GM18858 (cell line): ENCODE results near the gene SLC4A9.

ENCODE experiments used
- ATAC-seq: cut with Tn5 transposase; IDR thresholded peaks from one replicate; pipeline ENCODE4 v1.9.1; 2021; ENCODE audit not compliant: unreplicated experiment

The SLC4A9 gene

DNA sequence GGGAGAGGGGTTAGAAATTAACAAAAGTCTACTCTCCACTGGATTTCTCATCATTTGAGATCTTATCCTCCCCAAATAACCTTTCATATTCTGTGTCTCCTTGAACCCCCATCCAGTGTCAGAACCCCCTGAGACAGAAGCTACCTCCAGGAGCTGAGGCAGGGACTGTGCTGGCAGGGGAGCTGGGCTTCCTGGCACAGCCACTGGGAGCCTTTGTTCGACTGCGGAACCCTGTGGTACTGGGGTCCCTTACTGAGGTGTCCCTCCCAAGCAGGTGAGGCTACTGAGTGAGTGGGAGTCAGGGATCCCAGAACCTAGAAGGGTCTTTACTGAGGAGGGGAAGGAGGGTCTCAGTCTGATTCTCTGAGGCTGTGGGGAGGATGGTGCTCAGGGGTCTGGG is 1.9 kb downstream of the SLC4A9 start:
- ATAC-seq: no peak

DNA sequence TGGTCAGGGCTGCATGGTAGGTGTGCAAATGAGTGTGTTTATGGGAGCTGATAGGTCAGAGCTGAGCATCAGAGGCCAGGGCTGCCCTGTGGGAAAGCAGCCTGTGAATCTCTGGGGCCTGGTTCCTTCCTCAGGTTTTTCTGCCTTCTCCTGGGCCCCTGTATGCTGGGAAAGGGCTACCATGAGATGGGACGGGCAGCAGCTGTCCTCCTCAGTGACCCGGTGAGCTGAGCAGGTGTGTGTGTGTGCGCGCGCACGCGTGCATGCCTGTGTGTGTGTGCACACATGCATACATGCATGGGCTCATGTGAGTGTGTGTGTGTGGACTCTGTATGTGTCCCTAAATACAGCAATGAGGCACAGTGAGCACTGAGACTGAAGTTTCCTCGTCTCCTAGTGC is 2.3 kb downstream of the SLC4A9 start:
- ATAC-seq: no peak

DNA sequence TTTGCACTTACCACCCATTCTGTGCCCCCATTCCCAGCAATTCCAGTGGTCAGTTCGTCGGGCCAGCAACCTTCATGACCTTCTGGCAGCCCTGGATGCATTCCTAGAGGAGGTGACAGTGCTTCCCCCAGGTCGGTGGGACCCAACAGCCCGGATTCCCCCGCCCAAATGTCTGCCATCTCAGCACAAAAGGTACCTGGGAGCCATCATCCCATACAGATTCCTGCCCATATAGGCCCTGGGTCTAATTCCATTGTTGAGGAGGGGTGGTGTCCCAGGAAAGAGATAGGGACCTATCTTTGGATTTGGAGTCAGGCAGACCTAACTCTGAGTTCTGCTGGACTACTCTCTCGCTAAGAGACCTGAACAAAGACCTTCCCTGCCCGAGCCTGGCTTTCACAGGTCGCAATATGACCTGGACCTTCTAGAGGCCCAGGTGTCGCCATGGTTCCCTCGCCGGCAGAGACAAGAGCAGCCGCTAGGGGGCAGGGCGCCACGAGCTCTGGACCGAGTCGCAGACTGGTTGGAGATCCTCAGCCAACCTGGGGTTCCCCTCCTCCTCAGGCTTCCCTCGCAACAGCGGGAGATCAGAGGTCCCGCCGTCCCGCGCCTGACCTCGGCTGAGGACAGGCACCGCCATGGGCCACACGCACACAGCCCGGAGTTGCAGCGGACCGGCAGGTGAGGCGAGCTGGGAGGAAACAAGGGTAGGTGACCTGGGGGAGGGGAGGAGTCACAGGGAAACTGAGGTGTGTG is 3.1 kb downstream of the SLC4A9 start:
- peak; percentile 68 for ATAC-seq

DNA sequence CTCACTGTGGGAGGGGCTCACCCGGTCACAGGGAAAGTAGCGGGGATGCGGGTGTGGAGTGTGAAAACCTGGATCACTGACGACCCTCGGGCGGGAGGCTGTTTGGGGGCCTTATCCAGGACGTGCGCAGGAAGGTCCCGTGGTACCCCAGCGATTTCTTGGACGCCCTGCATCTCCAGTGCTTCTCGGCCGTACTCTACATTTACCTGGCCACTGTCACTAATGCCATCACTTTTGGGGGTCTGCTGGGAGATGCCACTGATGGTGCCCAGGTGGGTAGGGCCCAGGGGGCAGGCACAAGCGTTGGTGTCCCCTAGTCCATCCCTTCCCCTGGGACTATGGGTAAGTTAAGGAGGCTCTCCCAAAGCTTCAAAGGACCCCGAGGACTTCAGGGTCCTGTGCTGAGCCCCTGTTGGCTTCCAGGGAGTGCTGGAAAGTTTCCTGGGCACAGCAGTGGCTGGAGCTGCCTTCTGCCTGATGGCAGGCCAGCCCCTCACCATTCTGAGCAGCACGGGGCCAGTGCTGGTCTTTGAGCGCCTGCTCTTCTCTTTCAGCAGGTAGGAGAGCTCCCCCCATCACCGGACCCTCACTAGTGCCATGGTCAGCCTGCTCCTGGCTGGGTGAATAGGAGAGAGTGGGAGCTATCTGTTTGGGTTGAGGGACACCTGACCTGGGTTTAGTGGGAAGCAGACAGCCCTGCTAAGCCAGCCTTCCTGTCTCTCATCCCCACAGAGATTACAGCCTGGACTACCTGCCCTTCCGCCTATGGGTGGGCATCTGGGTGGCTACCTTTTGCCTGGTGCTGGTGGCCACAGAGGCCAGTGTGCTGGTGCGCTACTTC is 3.9 kb downstream of the SLC4A9 start:
- no peak for ATAC-seq

DNA sequence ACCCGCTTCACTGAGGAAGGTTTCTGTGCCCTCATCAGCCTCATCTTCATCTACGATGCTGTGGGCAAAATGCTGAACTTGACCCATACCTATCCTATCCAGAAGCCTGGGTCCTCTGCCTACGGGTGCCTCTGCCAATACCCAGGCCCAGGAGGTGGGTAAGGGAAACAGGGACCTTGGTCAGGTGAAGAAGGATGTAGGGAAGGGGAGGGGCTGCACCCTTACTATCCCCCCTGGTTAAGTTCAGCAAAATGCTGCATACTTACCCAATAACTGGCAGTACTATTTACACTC is 4.4 kb downstream of the SLC4A9 start:
- ATAC-seq: no peak

DNA sequence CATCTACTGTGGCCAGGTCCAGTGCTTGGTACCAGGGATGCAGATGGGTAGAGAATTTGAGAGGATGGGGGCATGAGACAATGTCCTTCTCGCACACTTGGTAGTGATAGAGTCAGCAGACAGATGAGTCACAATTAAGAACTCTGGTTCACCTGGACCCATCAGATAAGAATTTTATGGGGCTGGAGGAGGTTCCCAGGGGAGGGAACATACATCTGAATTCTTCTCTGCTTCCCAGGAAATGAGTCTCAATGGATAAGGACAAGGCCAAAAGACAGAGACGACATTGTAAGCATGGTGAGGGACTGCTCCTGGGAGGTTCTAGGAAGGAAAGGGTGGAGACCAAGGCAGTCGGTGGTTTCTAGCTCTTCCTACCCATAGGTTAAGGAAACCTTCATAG is 5.3 kb downstream of the SLC4A9 start:
- ATAC-seq: no peak

DNA sequence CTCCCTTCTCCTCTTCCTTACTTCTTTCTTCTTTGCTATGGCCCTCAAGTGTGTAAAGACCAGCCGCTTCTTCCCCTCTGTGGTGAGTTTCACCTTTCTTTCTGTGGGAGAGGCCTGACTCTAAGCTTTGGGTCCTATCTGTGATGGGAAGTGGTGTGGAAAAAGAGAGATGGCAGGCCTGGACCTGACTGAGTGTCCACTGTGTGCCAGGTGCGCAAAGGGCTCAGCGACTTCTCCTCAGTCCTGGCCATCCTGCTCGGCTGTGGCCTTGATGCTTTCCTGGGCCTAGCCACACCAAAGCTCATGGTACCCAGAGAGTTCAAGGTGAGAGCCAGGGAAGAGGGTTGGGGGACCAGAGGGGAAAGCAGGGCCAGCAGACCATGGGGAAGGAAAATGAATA is 5.9 kb downstream of the SLC4A9 start:
- ATAC-seq: no peak

DNA sequence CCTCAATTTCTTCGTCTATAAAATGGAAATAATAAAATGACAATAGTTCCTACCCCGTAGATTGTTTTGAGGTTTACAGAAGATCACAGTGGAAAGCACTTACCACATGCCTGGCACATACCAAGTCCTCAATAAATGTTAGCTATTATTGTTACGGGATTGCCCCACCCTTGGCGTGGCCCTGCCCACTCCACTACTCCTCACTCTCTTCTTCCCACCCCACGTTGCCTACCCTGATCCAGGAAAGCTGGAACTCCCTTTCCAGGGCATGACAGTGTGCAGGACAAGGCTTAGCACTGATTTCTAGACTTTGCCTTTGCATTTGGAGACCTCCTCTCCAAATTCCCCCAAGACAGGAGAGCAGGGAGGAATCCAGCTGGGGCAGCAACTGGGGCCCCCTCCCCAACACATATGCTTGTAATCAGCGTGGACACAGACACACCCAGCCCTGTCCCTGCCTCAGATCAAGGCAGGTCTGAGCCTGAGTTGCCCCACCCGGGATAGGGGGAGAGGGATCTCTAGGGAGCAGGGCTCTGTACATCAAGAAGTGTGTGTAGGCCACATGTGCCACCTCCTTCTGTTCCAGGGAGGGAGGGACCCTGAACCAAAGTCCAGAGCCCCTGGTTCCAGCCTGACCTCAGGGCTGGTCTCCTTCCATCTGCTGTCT is 6.7 kb downstream of the SLC4A9 start:
- ATAC-seq: no peak

DNA sequence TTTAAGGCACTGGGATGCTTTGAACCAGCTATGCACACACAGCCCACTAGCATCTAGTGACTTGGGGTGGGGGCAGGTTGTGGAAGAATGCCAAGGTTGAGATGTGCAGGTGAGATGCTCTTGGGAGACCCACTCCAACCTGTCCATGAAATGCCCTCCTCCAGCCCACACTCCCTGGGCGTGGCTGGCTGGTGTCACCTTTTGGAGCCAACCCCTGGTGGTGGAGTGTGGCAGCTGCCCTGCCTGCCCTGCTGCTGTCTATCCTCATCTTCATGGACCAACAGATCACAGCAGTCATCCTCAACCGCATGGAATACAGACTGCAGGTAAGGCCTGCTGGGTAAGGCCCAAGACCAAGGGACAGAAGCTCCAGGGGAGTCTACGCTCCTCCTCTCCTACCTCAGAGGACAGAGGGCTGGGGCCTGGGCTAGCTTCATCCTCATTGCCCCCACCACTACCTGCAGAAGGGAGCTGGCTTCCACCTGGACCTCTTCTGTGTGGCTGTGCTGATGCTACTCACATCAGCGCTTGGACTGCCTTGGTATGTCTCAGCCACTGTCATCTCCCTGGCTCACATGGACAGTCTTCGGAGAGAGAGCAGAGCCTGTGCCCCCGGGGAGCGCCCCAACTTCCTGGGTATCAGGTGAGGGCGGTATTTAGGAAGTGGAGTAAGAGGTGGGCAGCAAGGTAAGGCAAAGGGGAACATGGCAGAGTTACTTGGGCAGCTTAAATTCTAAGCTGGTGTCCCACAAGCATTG is 7.4 kb downstream of the SLC4A9 start:
- ATAC-seq: no peak

DNA sequence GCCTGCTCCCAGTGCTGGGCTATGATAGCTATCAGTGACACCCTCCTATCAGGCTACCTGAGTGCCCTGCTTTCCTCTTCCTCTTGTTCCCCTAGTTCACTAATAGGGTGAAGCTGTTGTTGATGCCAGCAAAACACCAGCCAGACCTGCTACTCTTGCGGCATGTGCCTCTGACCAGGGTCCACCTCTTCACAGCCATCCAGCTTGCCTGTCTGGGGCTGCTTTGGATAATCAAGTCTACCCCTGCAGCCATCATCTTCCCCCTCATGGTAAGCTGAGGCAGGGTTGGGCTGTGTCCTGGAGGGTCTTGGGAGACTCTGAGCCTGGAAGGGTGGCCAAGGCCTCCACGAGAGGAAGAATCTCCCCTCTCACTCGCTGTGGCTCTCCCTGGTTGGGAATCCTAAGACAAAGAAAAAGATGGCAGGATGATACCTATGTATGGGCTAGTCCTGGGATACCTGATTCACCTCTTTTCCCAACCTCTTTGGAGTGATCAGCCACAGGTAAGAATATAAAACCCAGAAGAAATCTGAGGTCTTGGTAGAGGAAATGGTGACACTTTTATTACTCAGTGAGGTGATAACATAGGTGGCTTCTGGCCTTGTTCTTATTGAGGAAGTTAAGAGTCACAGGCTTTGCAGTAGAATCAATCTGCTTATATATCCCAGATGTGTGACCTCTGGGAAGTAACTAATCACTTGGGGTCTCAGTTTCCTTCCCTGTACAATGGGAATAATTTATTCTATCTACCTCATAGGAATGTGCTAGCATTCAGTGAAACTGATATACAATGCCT is 11.6 kb downstream of the SLC4A9 start:
- no peak for ATAC-seq

DNA sequence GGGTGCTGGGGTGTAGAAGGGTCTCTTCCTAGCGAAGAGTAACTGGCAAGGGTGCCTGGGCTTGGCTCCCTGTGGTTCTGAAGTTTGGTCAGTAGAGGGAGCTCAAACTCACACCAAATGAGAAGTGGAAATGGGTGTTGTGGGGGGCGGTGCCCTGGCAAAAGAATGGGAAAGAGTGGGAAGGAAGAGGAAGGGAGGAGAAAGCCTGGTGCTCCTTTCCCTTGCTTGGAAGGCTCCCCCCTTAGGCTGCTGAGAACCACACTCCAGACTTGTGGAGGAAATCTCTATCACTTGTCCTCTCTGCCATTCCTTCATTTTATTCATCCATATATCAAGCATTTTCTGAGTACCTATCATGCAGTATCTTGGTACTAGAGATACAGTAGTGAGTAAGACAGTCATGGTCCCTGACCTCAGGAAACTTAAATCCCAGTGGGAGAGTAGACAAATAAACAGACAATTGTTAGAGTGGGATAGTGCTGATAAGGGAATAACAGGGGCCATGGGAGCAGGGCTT is 13.0 kb downstream of the SLC4A9 start:
- ATAC-seq: no peak

DNA sequence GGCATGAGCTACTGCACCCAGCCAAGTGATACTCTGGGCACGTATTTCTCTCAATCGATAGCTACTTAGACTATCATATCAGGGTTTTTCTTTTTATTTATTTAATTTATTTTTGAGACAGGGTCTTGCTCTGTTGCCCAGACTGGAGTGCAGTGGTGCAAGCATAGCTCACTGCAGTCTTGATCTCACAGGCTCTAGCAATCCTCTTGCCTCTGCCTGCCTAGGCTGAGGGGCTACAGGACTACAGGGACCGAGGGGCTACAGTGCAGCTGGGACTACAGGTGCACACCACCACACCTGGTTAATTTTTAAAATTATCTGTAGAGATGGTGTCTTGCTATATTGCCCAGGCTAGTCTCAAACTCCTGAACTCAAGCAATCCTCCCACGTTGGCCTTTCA is 21.4 kb downstream of the SLC4A9 start:
- ATAC-seq: no peak

DNA sequence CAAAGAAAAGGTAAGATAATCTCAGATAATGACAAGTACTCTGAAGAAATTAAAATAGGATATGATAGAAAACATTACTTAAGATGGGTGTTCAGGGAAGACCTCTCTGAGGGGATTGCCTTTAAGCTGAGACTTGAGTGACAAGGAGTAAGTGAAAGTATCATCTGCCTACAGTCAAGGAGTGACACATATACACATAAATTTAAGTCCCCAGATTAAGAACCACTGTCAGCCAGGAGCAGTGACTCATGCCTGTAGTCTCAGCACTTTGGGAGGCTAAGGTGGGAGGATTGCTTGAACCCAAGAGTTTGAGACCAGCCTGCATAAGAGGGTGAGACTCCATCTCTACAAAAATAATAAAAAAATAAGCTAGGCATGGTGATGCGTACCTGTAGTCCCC is 22.0 kb downstream of the SLC4A9 start:
- ATAC-seq: no peak

DNA sequence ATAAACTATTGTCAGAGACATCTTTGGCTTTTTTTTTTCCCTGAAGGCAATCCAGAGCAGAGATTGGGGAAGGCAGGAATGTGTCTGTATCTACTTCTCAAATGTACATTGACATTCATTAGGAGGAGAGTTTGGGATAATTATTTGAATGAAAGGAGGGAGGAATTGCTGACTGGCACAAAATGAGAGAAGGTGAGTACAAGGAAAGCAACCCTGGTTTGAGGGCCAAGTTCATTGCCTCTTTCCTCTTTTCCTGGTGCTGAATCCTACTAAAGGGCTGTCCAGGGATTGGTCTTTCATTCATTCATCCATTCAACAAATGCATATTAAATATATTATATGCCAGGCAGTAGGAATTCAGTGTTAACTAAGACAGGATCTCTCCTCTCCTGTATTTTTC is 22.9 kb downstream of the SLC4A9 start:
- ATAC-seq: no peak

DNA sequence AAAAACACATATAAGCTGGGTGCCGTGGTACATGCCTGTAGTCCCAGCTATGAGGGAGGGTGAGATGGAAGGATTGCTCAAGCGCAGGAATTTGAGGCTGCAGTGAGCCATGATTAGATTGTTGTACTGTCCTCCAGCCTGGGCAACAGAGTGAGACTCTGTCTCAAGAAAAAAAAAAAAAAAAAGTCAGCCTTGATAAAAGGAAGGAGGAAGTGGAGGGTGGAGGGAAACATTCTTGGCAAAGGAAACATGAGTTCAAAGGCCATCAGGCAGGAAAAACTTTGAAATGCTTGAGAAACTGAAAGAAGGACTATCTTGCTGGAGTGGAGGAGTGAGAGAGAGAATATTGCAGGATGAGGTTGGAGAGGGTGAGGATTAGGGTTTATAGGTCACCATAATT is 23.3 kb downstream of the SLC4A9 start:
- ATAC-seq: no peak

DNA sequence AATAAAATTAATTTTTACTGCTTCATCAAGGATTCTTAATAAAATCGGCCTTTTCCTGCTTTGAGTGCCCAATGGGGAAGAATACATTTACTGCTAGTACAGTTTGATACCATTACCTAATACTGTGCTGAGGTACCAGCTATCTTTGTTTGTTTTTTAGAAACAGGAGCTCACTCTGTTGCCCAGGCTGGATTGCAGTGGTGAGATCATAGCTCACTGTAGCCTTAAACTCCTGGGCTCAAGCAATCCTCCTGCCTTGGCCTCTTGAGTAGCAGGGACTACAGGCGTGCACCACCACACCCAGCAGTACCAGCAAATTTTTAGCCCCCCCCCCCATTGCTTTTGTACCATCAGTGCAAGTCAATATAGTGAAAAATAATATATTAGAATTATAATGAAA is 28.1 kb downstream of the SLC4A9 start:
- ATAC-seq: no peak

DNA sequence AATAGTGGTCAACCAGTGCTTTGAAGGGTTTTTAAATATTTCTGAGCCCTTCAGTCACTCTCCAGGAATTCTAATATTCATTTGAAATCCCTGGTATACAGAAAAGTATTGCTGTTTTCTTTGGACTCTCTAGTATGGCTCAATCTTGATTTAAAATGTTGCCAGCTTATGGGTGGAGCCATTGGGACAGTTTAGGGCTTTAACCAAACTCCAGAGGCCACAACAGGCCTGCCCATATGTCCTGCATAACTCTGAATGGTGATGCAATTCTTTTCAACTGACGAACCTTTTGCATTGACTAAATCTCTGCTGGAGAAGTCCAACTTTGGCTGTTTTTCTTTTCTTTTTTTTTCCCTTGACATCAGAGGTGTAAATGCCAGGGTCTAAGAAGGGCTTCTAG is 31.3 kb downstream of the SLC4A9 start:
- ATAC-seq: no peak

DNA sequence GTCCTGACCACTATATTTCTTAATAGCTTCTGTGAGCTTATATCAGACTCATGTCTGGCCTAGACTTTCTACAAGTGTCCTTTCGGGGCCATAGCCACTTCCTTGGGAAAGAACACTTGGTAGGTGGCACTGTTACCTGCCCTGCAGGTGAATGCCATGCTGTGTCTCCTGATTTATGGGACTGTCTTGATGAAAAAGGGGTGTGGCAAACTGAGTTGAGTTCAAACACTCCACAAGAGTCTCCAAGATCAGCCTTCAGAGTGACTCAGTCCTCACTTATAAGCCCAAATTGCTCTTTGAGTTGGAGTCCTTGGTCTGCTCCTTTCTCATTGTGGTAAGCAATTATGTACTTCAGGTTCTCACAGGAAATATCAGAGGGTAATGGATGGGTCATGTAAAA is 31.7 kb downstream of the SLC4A9 start:
- ATAC-seq: no peak

DNA sequence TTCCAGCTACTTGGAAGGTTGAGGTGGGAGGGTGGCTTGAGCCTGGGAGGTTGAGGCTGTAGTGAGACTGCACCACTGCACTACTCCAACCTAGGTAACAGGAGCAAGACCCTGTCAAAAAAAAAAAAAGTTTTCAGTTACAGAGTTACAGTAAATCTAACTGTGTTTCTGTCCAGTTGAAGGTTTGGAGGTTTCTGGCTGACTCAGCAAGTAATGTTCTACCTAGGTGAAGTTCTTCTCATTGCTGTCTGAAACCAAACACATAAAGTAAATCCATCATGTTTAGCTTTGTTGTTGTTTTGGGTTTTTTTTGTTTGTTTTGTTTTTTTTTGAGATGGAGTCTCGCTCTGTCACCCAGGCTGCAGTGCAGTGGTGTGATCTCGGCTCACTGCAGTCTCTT is 33.7 kb downstream of the SLC4A9 start:
- ATAC-seq: no peak

DNA sequence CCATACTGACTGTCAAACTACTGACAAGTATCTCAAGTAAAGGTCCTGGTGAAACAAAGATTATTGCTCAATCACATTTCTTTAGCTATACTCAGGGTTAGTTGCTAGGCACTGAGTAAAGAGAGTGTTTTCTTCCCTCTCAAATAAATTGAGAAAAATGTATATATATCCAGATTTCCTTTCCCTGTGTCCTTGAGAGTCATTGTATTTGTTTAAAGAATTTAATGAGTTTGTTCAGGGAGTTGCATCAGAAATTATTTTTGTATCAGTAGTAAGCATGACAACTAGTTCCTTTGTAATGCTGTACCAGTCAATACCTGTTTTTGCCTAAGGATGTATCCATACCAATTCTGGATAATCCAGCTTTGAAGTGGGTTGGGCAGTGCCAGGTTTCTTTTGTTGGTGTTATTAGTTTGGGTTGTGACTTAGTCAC is 38.4 kb downstream of the SLC4A9 start:
- no peak for ATAC-seq
